LNCaP clone FGC (cell line): Measurements from ENCODE around the gene TLR10.

Experiments
- DNase-seq: peaks from one replicate; pipeline ENCODE4 v3.0.0-alpha.2; 2011; ENCODE audit warnings: low read depth
- H3K4me3 ChIP-seq: 2 replicates; pipeline ENCODE4 v1.5.1; 2011; ENCODE audit warnings: mild to moderate bottlenecking, low read depth, low read length, control low read depth
- TF ChIP-seq, protein P1 (sequence below): IDR thresholded peaks from 2 replicates; pipeline ENCODE4 v1.5.1; 2012; ENCODE audit warnings: mild to moderate bottlenecking; ENCODE audit not compliant: control insufficient read depth, insufficient read depth; ENCODE audit errors: extremely low read depth

The TLR10 gene

DNA sequence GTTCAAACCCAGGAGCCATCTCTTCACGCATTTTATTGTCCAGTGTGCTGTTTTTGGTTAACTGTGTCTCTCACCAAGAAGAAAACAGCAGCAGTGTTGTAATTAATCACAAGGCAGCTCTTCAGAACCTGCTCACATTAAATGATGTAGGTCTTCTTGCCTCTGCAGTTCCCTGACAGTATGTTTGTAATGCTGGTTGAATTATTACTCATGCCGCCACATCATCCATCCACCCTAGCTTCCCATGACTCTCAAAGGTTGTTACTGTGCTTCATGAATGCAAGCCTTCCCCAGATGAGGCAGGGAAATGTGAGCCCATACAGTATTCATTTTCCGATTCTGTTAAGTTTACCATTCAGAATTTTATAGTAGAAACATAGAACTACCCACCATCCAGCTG lies 17.4 kb downstream of the TLR10 start:
- no peak for DNase-seq
- TF ChIP-seq, protein P1, sequence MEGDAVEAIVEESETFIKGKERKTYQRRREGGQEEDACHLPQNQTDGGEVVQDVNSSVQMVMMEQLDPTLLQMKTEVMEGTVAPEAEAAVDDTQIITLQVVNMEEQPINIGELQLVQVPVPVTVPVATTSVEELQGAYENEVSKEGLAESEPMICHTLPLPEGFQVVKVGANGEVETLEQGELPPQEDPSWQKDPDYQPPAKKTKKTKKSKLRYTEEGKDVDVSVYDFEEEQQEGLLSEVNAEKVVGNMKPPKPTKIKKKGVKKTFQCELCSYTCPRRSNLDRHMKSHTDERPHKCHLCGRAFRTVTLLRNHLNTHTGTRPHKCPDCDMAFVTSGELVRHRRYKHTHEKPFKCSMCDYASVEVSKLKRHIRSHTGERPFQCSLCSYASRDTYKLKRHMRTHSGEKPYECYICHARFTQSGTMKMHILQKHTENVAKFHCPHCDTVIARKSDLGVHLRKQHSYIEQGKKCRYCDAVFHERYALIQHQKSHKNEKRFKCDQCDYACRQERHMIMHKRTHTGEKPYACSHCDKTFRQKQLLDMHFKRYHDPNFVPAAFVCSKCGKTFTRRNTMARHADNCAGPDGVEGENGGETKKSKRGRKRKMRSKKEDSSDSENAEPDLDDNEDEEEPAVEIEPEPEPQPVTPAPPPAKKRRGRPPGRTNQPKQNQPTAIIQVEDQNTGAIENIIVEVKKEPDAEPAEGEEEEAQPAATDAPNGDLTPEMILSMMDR: no peak
- H3K4me3 ChIP-seq: no peak overlapping the region

DNA sequence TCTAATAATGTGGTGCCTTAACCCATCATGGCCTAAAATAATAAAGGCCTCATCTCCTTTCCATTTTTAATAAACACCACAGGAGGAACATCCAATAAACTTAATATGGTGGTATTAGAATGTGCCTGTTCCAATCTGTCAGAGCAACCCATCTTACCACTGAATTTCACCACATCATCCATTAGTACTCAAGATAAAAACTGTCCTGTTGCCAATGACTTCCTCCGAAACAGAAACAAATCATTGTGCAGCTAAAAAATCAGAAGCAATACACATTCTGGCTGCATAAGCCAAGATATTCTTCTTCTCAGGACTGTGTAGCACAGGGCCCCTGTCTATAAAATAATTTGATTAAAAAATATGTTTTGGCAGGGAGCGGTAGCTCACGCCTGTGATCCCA lies 18.5 kb downstream of the TLR10 start:
- DNase-seq: no peak
- TF ChIP-seq, protein P1: no peak
- H3K4me3 ChIP-seq: no peak overlapping the region

DNA sequence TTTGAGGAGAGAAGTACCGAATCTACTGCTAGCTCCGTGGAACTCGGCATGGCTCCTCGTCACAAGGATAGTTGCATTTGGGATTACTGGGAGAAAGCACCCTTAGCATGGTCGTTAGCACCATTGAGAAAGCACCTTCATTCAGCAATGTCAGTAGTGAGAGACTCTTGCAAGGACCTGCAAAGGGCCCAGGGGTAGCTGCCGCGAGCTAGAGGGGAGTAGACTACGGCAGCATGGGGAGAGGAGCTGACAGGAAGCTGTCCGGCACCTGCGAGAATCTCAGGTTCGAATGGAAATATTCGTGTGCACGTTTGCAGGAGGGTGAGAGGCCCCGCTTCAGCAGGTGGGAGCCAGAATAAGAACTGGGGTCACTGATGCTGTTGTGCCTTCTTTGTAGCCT lies 20.2 kb downstream of the TLR10 start:
- TF ChIP-seq, protein P1: no peak
- H3K4me3 ChIP-seq: no peak overlapping the region

DNA sequence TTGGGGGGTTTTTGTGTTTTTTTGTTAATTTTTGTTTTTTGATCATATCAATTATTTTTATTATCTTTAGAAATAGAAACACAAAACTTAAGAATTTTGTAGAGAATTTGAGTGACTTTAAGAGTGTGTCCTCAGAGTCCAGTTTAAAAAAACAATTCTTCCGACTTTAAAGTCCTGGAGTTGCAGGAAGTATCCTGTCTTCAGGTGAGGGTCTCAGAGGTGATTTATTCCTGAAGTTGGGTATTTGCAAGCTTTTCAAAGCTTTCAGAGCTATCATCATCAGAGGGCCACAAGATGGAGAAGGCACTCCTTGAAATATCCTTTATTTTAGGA lies 23.0 kb downstream of the TLR10 start:
- no peak overlapping the region for H3K4me3 ChIP-seq
- TF ChIP-seq, protein P1: no peak
- DNase-seq: no peak

More for the DNA sequence above, 20.2 kb downstream of the TLR10 start:
- DNase-seq: no peak

- no peak for DNase-seq
- no peak overlapping the region for H3K4me3 ChIP-seq
- TF ChIP-seq, protein P1: peak; percentile 76
These were observed 23.5 kb downstream of the TLR10 start for GRCh38 chr4:38759113-38759789.

DNA sequence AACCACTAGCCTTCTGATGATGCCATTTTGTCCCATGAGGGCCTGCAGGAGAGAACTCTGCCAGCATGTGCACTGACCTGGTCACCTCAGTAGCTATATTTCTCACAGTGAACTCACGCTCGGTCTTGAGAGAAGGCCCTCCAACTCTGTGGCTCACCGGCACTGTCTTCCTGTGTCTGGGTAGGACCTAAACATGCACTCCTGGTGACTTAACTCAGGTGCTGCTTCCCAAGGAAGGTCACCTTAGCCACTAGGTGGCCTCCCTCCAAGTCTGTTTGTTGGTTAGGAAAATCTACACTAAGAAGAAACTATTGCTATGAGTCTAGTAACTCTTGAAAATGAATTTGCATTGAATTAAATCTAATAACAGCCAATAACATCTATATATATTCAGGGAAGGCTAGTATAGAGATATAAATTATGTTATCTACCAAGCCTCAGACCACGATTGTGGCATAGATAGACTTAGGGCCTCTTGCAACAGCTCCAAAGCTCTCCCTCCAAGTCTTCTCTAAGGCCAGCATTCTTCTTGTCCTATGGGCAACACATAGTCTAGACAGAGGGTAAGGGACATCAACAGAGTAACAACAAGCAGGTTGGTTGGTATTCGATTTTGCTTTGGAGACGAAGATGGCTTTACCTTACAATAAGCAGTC lies 24.7 kb downstream of the TLR10 start:
- H3K4me3 ChIP-seq: no peak overlapping the region
- peak; percentile 14 for DNase-seq
- TF ChIP-seq, protein P1: peak; percentile 65
